Stimulated activated naive CD4-positive, alpha-beta T cell (primary cell): ENCODE results near the gene GRAMD2A.
A peak's percentile ranks its signal among the peaks of the same experiment; 100 is the strongest.

Experiments used
- DNase-seq, 6 experiments: peaks; one replicate each; lab custom pipeline; 2025; lab: John Stamatoyannopoulos, UW

The GRAMD2A gene

GRCh38 chr15:72168131-72168807 is 29.3 kb downstream of the GRAMD2A start:
- no peak for DNase-seq

GRCh38 chr15:72167445-72167844 is 30.1 kb downstream of the GRAMD2A start:
- no peak for DNase-seq

- no peak for DNase-seq
These were observed 30.7 kb downstream of the GRAMD2A start for GRCh38 chr15:72166716-72167417.

- DNase-seq, result no peak
These were observed 33.9 kb downstream of the GRAMD2A start for GRCh38 chr15:72163719-72164118.

- DNase-seq, result no peak
These were observed 35.0 kb downstream of the GRAMD2A start for GRCh38 chr15:72162569-72162968.

GRCh38 chr15:72161361-72162132 is 36.0 kb downstream of the GRAMD2A start:
- no peak for DNase-seq

- DNase-seq, result no peak
These were observed 36.8 kb downstream of the GRAMD2A start for GRCh38 chr15:72160696-72161245.

GRCh38 chr15:72156928-72157327 is 40.7 kb downstream of the GRAMD2A start:
- DNase-seq, result no peak

- peak; percentile 43 to 82 (median 72) for DNase-seq
These were observed 41.7 kb downstream of the GRAMD2A start for GRCh38 chr15:72155635-72156616.

- no peak for DNase-seq
These were observed 42.5 kb downstream of the GRAMD2A start for GRCh38 chr15:72155003-72155621.

- no peak for DNase-seq
These were observed 43.3 kb downstream of the GRAMD2A start for GRCh38 chr15:72154316-72154715.

GRCh38 chr15:72153269-72154000 is 44.2 kb downstream of the GRAMD2A start:
- DNase-seq, result no peak

- DNase-seq, result no peak
These were observed 50.2 kb downstream of the GRAMD2A start for GRCh38 chr15:72147418-72147817.

GRCh38 chr15:72146934-72147333 is 50.7 kb downstream of the GRAMD2A start:
- DNase-seq, result no peak

GRCh38 chr15:72146221-72146620 is 51.4 kb downstream of the GRAMD2A start:
- DNase-seq, result no peak

GRCh38 chr15:72141171-72142084 is 56.2 kb downstream of the GRAMD2A start:
- DNase-seq, result no peak

- DNase-seq, result no peak
These were observed 57.5 kb downstream of the GRAMD2A start for GRCh38 chr15:72140088-72140487.

GRCh38 chr15:72139667-72140066 is 57.9 kb downstream of the GRAMD2A start:
- no peak for DNase-seq
